ENCODE measurements around the gene ZFP1.
"Not testable (repeated sequence)": the region's sequence is repeated elsewhere in the genome, so short reads cannot be mapped to it uniquely, and the experiment has no call there.

ZFP1 gene

DNA sequence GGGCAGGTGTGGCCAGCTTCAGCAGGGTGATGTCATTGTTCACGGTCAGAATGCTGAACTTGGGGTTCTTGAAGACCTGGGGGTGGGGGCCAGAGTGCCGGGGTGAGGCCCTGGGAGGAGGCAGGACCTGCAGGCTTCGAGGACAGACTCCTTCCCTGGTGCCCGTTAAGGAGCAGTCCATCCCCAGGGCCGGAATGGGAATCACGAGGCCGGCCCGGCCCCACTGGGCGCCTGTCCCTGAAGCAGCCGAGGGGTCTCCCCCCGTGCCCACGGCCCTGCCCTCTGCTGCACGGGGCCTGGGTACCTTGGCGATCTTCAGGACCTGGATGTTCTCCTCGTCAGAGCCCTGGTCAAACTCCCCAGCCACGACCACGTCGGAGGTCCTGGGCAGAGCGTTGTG, 57.1 kb downstream of the ZFP1 start:
- not testable (repeated sequence) for DNase-seq

DNA sequence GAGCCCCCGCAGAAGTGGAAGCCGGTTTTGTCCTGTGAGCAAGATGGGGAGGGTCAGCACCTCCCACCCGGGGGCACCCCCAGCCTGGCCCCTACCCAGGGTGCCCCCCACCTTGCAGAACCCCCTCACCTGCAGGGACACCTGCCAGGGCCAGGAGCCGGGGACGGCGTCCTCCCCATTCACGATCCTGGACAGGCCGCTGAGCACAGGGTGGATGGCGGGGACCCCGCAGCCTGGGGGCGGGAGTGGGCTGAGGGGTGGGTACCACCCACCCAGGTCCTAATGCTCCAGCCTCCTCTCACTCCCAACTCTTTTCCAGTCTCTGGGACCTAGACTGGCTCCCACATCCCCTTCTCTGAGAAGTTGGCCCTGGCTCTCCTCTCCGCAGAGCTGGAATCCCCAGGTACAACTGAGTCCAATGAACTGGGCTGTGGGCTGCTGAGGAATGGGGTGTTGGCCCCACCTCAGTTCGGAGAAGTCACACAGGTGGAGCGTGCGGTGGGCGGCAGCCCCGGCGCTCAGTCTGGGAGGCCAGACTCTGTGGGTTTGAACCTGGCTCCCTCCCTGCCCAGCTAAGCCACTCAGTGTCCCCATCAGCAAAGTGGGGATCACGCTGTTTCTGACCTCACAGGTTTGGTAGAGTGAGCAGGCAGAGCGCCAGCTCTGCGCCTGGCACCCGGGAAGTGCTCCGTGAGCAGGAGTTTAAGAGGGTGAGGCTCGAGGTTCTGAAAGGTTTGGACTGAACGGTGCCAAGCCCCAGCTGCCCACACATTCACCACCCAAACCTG, 57.8 kb downstream of the ZFP1 start:
- DNase-seq = not testable (repeated sequence)

DNA sequence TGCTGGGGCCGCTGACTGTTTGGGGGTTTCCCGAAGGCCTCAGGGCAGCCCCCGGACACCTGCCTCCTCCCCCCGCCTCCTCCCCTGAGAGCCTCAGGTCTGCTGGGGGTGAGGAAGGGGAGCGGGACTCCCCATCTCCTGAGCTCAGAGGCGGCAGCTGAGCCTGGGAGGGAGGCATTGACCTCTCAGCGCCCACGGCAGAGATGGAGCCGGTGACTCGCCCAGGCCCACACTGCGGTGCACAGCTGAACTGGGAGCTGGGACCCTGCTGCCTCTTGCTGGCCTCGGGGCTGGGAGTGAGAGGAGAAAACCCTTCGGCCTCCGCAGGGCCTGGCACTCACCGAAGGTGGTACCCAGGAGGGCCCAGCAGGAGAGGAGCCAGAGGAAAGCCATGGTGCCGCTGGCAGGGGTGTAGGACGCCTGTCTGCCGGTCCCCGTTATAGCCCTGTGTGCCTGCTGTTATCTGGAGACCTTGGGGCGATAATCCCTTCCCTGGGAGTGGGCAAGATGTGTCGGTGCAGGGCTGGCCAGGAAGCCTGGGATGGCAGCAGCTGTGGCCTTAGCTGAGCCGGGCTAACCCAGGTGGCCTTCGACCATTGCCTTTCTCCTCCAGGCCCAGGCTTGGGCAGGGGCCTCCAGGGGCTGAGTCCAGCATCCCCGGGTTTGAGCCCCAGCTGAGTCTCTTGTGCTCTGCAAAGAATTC, 58.6 kb downstream of the ZFP1 start, which contains the start of gene CTRB2:
TSS of gene CTRB2 (minus strand) at position 413 of the 703 bp plus-strand sequence. CDS start at position 393, 20 bp downstream.
- DNase-seq = no peak

DNA sequence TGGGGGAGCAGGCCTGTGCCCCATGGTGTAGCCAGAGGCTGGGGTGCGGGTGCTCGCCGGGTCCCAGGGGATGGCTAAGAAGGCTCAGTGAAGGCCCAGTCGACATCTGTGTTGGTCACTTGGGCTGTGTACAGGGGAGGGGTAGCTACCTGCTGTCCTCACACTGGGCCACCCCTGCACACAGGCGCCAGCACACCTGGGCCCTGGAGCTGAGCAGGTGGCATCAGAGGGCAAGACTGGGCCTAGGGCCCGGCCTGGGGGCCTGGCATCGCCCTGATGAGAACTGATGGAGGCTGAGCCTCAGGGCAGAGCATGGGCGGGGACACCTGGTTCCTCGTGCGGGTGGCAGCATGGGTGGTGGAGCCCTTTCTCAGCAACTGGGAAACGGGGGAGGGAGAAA, 59.5 kb downstream of the ZFP1 start:
- DNase-seq = no peak

DNA sequence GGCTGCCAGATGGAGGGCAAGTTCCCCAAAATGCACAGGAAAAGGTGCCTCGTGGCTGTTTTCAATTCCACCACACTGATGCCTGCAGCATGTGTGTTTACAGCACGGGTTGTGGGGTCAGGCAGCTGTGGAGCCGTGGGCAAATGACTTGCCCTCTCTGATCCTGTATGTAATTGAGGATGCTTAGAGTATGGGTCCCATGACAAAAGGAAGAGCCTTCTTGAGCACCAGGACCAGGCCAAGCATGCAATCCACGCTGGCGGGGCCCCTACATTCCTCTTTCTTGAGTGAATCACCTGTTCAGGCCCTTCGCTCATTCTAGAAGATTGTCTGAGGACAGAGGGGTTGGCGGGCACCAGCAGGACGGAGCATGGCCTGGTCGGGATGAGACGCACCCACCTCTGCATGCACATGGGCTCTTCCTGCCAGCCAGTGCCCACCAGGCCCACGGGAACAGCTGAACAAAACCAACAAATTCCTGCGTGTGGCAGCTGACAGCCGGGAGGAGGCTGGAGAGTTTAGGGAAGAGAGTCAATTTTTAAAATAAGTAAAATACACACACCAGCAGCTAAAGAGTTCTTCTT, 60.0 kb downstream of the ZFP1 start:
- no peak for DNase-seq

DNA sequence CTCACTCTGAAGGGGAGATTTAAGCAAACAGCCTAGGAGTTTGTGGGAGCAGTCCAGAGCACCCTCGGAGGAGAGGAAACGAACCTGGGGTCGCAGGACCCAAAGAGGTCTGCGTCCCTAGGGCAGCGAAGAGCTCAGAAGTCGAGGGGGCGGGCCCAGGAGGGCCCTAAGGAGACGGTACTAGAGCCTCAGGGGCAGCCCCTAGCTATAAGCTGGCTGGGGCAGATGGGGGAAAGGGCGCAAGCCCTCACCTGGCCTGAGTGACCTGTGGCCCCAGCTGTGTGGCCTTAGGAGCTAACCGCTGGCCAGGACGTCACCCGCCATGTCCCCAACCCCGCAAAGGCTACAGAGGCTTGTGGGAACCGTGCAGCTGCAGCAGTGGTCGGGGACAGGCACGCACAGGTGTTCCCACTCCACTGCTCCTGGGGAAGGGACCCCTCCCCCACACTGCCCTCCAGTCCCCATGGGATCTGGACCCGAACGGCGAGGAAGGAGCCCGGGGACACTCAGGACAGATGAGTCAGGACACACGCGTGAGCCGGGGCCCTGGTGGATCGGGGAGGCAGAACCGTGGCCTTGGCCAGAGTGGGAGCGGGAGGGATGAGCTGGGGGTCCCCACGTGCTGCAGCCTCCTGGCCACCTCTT, 60.7 kb downstream of the ZFP1 start:
- no peak for DNase-seq

DNA sequence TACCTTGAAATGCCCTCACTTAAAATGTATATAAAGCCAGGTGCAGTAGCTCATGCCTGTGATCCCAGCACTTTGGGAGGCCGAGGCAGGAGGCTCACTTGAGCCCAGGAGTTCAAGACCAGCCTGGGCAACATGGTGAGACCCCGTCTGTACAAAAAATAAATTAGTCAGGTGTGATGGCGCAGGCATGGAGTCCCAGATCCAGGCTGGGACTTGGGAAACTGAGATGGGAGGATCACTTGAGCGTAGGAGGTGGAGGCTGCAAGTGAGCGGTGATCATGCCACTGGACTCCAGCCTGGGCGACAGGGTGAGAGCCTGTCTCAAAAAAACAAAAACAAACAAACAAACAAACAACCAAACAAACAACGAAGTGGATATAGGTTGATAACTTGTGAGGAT, 61.2 kb downstream of the ZFP1 start:
- not testable (repeated sequence) for DNase-seq

DNA sequence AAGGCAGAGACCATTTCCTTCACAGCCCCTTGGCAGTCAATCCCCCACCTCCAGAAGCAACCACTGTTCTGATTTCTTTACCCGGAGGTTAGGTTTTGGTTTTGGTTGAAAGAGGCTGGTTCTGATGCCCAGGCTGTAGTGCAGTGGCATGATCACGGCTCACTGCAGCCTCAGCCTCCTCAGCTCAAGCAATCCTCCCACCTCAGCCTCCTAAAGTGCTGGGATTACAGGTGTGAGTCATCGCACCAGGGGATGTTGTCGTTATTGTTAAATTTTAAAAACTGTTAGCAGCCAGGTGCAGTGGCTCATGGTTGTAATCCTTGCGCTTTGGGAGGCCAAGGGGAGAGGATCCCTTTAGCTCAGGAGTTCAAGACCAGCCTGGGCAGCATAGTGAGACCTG, 61.6 kb downstream of the ZFP1 start:
- no peak for DNase-seq

DNA sequence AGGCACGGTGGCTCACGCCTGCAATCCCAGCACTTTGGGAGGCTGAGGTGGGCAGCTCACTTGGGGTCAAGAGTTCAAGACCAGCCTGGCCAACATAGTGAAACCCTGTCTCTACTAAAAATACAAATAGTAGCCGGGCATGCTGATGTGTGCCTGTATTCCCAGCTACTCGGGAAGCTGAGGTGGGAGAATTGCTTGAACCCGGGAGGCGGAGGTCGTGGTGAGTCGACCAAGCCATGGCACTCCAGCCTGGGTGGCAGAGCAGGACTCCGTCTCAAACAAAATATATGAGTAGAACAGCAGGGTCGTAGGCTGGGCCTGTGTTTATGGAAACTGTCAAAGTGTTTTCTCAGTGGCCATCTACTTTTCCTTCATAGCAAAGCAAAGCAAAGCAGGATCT, 63.0 kb downstream of the ZFP1 start:
- DNase-seq = not testable (repeated sequence)

DNA sequence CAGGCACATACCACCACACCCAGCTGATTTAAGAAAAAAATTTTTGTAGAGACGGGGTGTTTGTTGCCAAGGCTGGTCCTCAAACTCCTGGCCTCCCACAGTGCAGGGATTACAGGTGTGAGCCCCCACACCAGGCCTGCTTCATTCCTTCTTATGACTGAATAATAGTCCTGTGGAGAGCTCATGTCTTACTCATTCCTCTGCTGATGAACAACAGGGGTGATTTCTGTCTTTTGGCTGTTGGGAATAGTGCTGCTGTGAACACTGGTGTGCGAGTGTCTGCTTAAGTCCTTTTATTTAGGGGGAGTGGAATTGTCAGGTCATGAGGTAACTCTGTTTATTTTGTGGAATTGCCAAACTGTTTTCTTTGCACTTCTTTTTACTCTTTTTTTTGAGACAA, 67.8 kb downstream of the ZFP1 start:
- DNase-seq = no peak

DNA sequence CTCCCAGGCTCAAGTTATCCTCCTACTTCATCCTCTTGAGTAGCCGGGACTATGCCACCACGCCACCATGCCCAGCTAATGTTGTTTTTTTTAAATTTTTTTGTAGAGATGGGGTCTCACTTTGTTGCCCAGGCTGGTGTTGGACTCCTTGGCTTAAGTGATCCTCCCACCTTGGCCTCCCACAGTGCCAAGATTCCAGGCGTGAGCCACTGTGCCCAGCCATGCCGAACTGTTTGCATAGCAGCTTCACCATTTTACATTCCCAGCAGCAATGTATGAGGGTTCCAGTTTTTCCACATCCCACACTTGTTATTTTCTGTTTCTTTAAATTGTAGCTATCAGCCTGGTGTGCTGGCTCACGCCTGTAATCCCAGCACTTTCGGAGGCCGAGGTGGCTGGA, 68.3 kb downstream of the ZFP1 start:
- no peak for DNase-seq

DNA sequence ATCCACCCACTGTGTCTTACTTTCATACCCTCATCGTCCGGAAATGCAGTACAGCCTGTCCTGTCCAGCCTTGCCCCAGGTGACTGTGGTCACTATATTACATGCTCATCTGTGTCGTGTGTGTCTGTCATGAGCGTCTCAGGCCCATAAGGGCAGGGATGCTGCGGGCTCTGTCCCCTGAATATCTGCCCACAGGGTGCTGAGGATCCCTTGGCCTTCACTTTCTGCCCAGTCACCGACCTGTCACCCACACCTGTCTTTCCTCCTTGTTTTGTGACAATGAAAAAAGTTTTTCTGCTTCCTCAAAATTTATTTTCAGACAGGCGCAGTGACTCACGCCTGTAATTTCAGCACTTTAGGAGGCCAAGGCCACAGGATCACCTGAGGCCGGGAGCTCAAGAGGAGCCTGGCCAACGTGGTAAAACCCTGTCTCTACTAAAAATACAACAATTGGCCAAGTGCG, 69.1 kb downstream of the ZFP1 start:
- DNase-seq = no peak

DNA sequence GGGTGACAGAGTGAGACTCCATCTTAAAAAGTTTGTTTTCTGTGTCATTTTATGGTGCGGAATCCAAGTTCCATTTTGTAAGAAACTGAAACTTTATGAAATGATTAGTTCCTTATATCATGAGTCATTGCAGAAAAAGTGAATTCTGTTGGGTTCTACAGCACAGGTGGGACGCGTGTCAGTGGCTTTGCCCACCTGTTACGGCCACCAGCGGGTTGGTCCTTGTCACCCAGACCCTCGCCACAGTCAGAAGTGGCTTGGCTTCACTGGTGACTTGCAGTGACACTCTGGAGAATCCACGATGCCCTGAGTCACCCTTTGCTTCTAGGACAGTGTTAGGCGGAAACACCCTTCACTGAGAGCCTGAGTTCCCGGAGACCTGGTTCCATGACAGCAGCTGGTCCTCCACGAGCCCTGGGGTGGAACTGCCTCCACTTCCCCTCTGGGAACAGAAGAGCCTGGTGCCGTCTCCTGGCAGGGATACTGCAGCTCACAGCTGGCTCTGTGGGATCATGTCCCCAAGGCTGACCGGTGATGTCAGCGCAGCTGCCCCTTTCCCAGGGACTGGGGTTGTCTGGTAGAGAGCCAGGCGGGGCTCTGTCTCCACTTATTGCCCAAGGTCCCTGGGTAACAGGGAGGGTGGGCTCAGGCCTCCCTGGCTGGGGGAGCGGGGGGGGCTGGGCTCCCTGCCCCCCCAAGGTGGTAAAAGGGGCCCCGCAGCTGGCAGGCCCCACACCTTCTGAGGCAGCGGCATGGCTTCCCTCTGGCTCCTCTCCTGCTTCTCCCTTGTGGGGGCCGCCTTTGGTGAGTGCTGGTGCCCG, 70.1 kb downstream of the ZFP1 start, which contains the start of gene CTRB1:
TSS of gene CTRB1 (plus strand) at position 733 of the 821 bp plus-strand sequence. CDS start at position 753, 20 bp downstream.
- DNase-seq = no peak

DNA sequence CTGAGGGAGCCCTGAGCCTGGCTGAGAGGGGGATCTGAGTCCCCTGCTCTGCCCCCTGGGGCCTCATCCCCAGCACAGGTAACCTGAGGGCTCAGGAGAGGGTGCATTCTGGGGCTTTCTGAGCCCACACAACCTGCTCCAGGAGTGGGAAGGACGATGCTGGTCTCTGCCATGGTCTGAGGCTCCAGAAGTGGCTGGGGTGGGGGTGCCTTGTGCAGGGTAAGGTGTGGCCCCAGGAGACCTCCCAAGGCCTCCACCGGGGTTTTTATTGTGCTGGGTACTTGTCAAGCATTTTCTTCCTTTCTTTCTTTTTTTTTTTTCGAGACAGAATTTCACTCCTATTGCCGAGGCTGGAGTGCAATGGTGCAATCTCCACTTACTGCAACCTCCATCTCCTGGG, 70.8 kb downstream of the ZFP1 start:
- DNase-seq = no peak

DNA sequence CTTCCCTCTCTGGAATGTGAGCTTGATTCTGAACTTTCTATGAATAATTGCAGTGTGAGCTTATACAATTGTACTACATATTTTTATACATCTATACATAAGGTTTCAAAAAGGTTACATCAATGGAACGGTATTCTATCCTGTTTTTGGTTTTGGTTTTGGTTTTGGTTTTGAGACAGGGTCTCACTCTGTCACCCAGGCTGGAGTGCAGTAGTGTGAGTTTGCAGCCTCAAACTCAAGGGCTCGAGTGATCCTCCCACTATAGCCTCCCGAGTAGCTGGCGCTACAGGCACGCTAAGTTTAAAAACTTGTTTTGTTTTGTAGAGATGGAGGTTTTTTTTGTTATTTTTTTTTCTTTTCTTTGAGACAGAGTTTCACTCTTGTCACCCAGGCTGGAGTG, 71.5 kb downstream of the ZFP1 start:
- no peak for DNase-seq

Data from activated CD4-positive, alpha-beta T cell treated with anti-CD3 and anti-CD28 coated beads, Interleukin-2, Interleukin-6, amounts not matched to agents 100 ng/mL and 50 ng/mL, durations not matched to agents 16 hours and 8 hours (primary cell).